Neural cell (in vitro differentiated cells): Measurements from ENCODE around the gene EEF1AKMT2.

Experiments
- EZH2 ChIP-seq: fragments of 200-600, 300-800 bp; shearing (Covaris generic), sonication (generic); IDR thresholded peaks from 2 replicates; pipeline ENCODE4 v1.6.1; 2014; ENCODE audit warnings: antibody characterized with exemption, low read length, borderline replicate concordance, mild to moderate bottlenecking; ENCODE audit not compliant: insufficient read depth, poor library complexity, severe bottlenecking
- POLR2AphosphoS5 ChIP-seq: IDR thresholded peaks from 2 replicates; pipeline ENCODE4 v1.6.1; 2012
- RAD21 ChIP-seq: fragments of 450-650 bp; conservative IDR thresholded peaks from 2 replicates; pipeline ENCODE4 v1.6.1; 2014; ENCODE audit warnings: antibody characterized with exemption, mild to moderate bottlenecking, moderate library complexity
- TAF1 ChIP-seq: IDR thresholded peaks from 2 replicates; pipeline ENCODE4 v1.6.1; 2012; ENCODE audit warnings: low read depth
- TF ChIP-seq, protein P1 (sequence below): fragments of 450-650 bp; IDR thresholded peaks from 2 replicates; pipeline ENCODE4 v1.5.1; 2014; ENCODE audit warnings: antibody characterized with exemption, mild to moderate bottlenecking, moderate library complexity; ENCODE audit not compliant: poor library complexity, severe bottlenecking

DNA sequence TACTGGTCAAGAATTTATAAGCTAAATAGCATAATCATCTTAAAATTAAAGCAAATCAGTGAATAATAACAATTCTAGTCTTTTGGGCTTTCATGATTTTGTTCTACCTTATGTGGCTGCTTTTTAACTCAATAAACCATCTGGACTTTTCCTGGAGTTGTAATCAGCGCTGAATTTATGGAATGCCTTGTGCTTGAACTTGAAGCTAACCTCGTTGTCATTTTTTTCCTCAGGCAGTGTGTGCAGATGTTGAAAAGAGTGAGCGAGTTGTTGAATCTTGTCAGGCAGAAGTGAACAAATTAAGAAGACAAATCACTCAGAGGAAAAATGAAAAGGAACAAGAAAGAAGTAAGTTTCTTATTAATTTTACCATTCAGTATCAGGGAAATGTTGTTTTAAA, 39.4 kb upstream of the EEF1AKMT2 start:
- TF ChIP-seq, protein P1, sequence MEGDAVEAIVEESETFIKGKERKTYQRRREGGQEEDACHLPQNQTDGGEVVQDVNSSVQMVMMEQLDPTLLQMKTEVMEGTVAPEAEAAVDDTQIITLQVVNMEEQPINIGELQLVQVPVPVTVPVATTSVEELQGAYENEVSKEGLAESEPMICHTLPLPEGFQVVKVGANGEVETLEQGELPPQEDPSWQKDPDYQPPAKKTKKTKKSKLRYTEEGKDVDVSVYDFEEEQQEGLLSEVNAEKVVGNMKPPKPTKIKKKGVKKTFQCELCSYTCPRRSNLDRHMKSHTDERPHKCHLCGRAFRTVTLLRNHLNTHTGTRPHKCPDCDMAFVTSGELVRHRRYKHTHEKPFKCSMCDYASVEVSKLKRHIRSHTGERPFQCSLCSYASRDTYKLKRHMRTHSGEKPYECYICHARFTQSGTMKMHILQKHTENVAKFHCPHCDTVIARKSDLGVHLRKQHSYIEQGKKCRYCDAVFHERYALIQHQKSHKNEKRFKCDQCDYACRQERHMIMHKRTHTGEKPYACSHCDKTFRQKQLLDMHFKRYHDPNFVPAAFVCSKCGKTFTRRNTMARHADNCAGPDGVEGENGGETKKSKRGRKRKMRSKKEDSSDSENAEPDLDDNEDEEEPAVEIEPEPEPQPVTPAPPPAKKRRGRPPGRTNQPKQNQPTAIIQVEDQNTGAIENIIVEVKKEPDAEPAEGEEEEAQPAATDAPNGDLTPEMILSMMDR: no peak
- no peak for TF ChIP-seq EZH2
- TF ChIP-seq RAD21: no peak
- TF ChIP-seq POLR2AphosphoS5: no peak
- TF ChIP-seq TAF1: no peak
